HCT116 (cell line): Measurements from ENCODE around the gene CENPV. TPM values are rescaled to one million over a fixed set of nuclear protein-coding genes. Genes with fewer than 3 reads are reported as not detected.

Source experiments
- ATAC-seq: fragments of 200-7000 bp; cut with Tn5 transposase; 2 replicates; pipeline ENCODE4 v1.9.1; 2020; ENCODE audit warnings: mild to moderate bottlenecking, moderate library complexity
- BruUV-seq: library from RNA; stranded (reverse); fragments of 400-500 nt; replicated peaks from 2 replicates; lab custom pipeline; 2021; lab: Mats Ljungman, UMichigan
- CTCF ChIA-PET: fragments of 300-600 bp; sonication (Branson Sonifier 250); formaldehyde crosslinking; loops from one replicate; lab custom pipeline; 2021; ENCODE audit warnings: antibody characterized with exemption; lab: Charles Lee
- POLR2A ChIA-PET: fragments of 300-600, 350-600 bp; sonication (Branson Sonifier 250); formaldehyde crosslinking; loops from one replicate; lab custom pipeline; 2021; ENCODE audit warnings: antibody characterized with exemption; lab: Charles Lee
- RAD21 ChIA-PET, 2 experiments: fragments of 300-600 bp; sonication (Branson Sonifier 250); formaldehyde crosslinking; loops; one replicate each; lab custom pipeline; 2023; ENCODE audit warnings: low total read pairs in 2 of 2; ENCODE audit not compliant: uncharacterized antibody in 2 of 2, unreplicated experiment in 2 of 2, low non-redundant PET in 1 of 2; lab: Charles Lee
- DNase-seq: peaks from one replicate; pipeline ENCODE4 v3.0.0-alpha.2; 2010; ENCODE audit warnings: low read depth, low spot score
- H2AFZ ChIP-seq: fragments of 200-600 bp; shearing (Covaris generic), sonication (generic); 2 replicates; pipeline ENCODE4 v1.6.1; 2017; ENCODE audit warnings: low read depth, mixed run types, mixed read lengths, antibody characterized with exemption, low read length; ENCODE audit not compliant: poor library complexity, severe bottlenecking
- H3K27ac ChIP-seq: 2 replicates; pipeline ENCODE4 v1.5.1; 2012; ENCODE audit warnings: low read depth, low read length
- H3K27me3 ChIP-seq: fragments of 200-600 bp; sonication (generic); 2 replicates; pipeline ENCODE4 v1.6.1; 2016; ENCODE audit warnings: mixed run types, low read length, mixed read lengths; ENCODE audit not compliant: insufficient read depth
- H3K36me3 ChIP-seq, 2 experiments: fragments of 200-500 bp in 1 of 2; fragments of 200-600 bp in 1 of 2; sonication (Bioruptor generic) in 1 of 2; sonication (generic) in 1 of 2; 2 replicates each; pipeline versions ENCODE4 v1.5.1 to v1.6.1; 2014 to 2016; ENCODE audit warnings: low read length in 2 of 2, inconsistent platforms in 1 of 2, mixed read lengths in 1 of 2, mixed run types in 1 of 2; ENCODE audit not compliant: insufficient read depth in 2 of 2, control insufficient read depth in 1 of 2
- H3K4me1 ChIP-seq, 2 experiments: fragments of 200-600 bp in 1 of 2; sonication (generic) in 1 of 2; 2 replicates each; pipeline versions ENCODE4 v1.5.1 to v1.6.1; 2012 to 2017; ENCODE audit warnings: low read length in 2 of 2, inconsistent platforms in 1 of 2, mild to moderate bottlenecking in 1 of 2, mixed read lengths in 1 of 2, mixed run types in 1 of 2, moderate library complexity in 1 of 2; ENCODE audit not compliant: insufficient read depth in 2 of 2, control insufficient read depth in 1 of 2
- H3K4me2 ChIP-seq: fragments of 200-600 bp; sonication (generic); 2 replicates; pipeline ENCODE4 v1.6.1; 2017; ENCODE audit warnings: mixed run types, low read length, mixed read lengths
- H3K4me3 ChIP-seq, 2 experiments: fragments of 200-600 bp in 1 of 2; sonication (generic) in 1 of 2; replicated peaks in 1 of 2; 2 replicates each; pipeline ENCODE4 v1.5.1; 2011 to 2016; ENCODE audit warnings: low read length in 2 of 2, control low read depth in 1 of 2, low read depth in 1 of 2, mild to moderate bottlenecking in 1 of 2, mixed read lengths in 1 of 2, mixed run types in 1 of 2
- H3K79me2 ChIP-seq: fragments of 200-600 bp; sonication (generic); 2 replicates; pipeline ENCODE4 v1.6.1; 2017; ENCODE audit warnings: mild to moderate bottlenecking, mixed run types, low read length, moderate library complexity, mixed read lengths; ENCODE audit not compliant: insufficient read depth
- H3K9ac ChIP-seq: fragments of 200-600 bp; sonication (generic); 2 replicates; pipeline ENCODE4 v1.6.1; 2016; ENCODE audit warnings: low read length, mixed read lengths
- H3K9me2 ChIP-seq: fragments of 200-600 bp; sonication (generic), shearing (Covaris generic); 2 replicates; pipeline ENCODE4 v1.6.1; 2017; ENCODE audit warnings: mixed run types, mild to moderate bottlenecking, moderate library complexity; ENCODE audit not compliant: insufficient read depth
- H3K9me3 ChIP-seq, 2 experiments: fragments of 200-500 bp in 1 of 2; fragments of 200-600 bp in 1 of 2; sonication (Bioruptor generic) in 1 of 2; sonication (generic) in 1 of 2; 2 replicates each; pipeline ENCODE4 v1.6.1; 2014 to 2017; ENCODE audit warnings: low read length in 2 of 2, mixed read lengths in 2 of 2, inconsistent platforms in 1 of 2, low read depth in 1 of 2, mild to moderate bottlenecking in 1 of 2, mixed run types in 1 of 2, moderate library complexity in 1 of 2; ENCODE audit not compliant: control insufficient read depth in 1 of 2, insufficient read depth in 1 of 2
- H4K20me1 ChIP-seq: fragments of 200-600 bp; sonication (generic), shearing (Covaris generic); 2 replicates; pipeline ENCODE4 v1.6.1; 2017; ENCODE audit warnings: mixed run types, mild to moderate bottlenecking, moderate library complexity; ENCODE audit not compliant: insufficient read depth
- ATF3 ChIP-seq: IDR thresholded peaks from 2 replicates; pipeline ENCODE4 v1.6.1; 2012
- CBX3 ChIP-seq: IDR thresholded peaks from 2 replicates; pipeline ENCODE4 v1.6.1; 2012; ENCODE audit warnings: low read depth
- CTCF ChIP-seq, 3 experiments: fragments of 200-600 bp in 1 of 3; sonication (generic) in 1 of 3; IDR thresholded peaks in 2 of 3; conservative IDR thresholded peaks in 1 of 3; 2 replicates each; pipeline ENCODE4 v1.5.1; 2012 to 2017; ENCODE audit warnings: low read depth in 2 of 3, low read length in 2 of 3, antibody characterized with exemption in 1 of 3, borderline replicate concordance in 1 of 3, control low read depth in 1 of 3, mild to moderate bottlenecking in 1 of 3, mixed read lengths in 1 of 3, mixed run types in 1 of 3, moderate library complexity in 1 of 3; ENCODE audit not compliant: insufficient read depth in 1 of 3
- EGR1 ChIP-seq: IDR thresholded peaks from 2 replicates; pipeline ENCODE4 v1.6.1; 2012; ENCODE audit warnings: low read depth
- ELF1 ChIP-seq: IDR thresholded peaks from 2 replicates; pipeline ENCODE4 v1.6.1; 2012; ENCODE audit warnings: low read depth, borderline replicate concordance
- EZH2 ChIP-seq: fragments of 200-600 bp; sonication (generic); IDR thresholded peaks from 2 replicates; pipeline ENCODE4 v1.6.1; 2017; ENCODE audit warnings: antibody characterized with exemption, mixed run types
- MAX ChIP-seq: IDR thresholded peaks from 2 replicates; pipeline ENCODE4 v1.6.1; 2012
- POLR2AphosphoS5 ChIP-seq: IDR thresholded peaks from 2 replicates; pipeline ENCODE4 v1.6.1; 2011; ENCODE audit warnings: mild to moderate bottlenecking, low read depth, low read length, moderate library complexity
- SIN3A ChIP-seq: IDR thresholded peaks from 2 replicates; pipeline ENCODE4 v1.6.1; 2012; ENCODE audit warnings: low read depth
- SRF ChIP-seq: IDR thresholded peaks from 2 replicates; pipeline ENCODE4 v1.6.1; 2012; ENCODE audit warnings: low read depth
- intact Hi-C: fragments of 100-400 bp; cut with micrococcal nuclease; formaldehyde crosslinking; loops from 2 replicates; pipeline ENCODE4 v1.10.0; 2022
- total RNA-seq: library from RNA; stranded (reverse); gene quantifications from one replicate; pipeline ENCODE4 v1.2.1, GENCODE V29; 2021; ENCODE audit not compliant: unreplicated experiment
- TF ChIP-seq, protein P1 (sequence below): IDR thresholded peaks from 2 replicates; pipeline ENCODE4 v1.6.1; 2012; ENCODE audit warnings: low read depth

Gene CENPV
- total RNA-seq, 1 experiment from 2014 or later: 84.7 TPM

DNA sequence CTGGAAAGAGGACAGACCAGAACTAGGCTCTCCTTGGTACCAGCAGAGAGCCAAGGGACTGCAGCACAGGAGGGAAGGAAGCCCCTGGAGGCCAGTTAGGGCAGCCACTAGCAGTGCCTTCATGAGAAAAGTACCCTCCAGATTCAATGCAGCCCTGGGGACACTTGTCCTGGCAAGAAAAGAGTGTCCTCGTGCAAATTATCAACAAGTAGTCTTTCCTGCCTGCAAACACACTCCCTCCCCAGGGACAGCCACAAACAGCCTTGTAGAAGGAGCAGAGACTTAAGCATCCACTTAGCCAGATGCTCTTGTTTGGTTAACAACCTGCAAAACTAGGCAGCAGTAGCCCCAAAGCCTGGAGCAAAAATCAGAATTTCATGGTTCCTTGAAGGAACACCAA is 24.3 kb downstream of the CENPV start:
- peak overlapping the region in 1 of 2 experiments; percentile 21; a peak in 1 of 4 replicates for H3K4me3 ChIP-seq

GRCh38 chr17:16327018-16327417 is 26.3 kb downstream of the CENPV start:
- H3K27me3 ChIP-seq: no peaks in the 10 kb centered on the region
- CTCF ChIA-PET: no interaction called here
- H3K27ac ChIP-seq: no peak overlapping the region
- H3K9me2 ChIP-seq: no peaks in the 10 kb centered on the region
- no peak overlapping the region for H2AFZ ChIP-seq
- no peaks in the 10 kb centered on the region for H4K20me1 ChIP-seq
- ATAC-seq (no peak), DNase-seq (no peak)
- no peak overlapping the region for H3K9ac ChIP-seq
- no peaks in the 10 kb centered on the region for H3K9me3 ChIP-seq
- RAD21 ChIA-PET: no interaction called here
- H3K79me2 ChIP-seq: no peaks in the 10 kb centered on the region
- H3K4me2 ChIP-seq: no peak overlapping the region
- POLR2A ChIA-PET: interaction anchor here (1.1 kb wide), 1 partner anchor 17 kb away, joined by 4 read pairs; no protein-coding TSS in a partner anchor
- no TSS peak for BruUV-seq
- intact Hi-C loops: no loop called here
- peaks cover 0 to 9% of the 10 kb centered on the region in 2 experiments; a peak in 2 of 4 replicates for H3K36me3 ChIP-seq
- peaks cover 16 to 19% of the 10 kb centered on the region in 2 experiments for H3K4me1 ChIP-seq
- no peak overlapping the region for H3K4me3 ChIP-seq
- TF ChIP-seq EZH2 (no peak), ELF1 (no peak), POLR2AphosphoS5 (no peak), SIN3A (no peak), EGR1 (no peak), SRF (no peak), ATF3 (no peak), CBX3 (no peak), MAX (no peak)
- TF ChIP-seq, protein P1, sequence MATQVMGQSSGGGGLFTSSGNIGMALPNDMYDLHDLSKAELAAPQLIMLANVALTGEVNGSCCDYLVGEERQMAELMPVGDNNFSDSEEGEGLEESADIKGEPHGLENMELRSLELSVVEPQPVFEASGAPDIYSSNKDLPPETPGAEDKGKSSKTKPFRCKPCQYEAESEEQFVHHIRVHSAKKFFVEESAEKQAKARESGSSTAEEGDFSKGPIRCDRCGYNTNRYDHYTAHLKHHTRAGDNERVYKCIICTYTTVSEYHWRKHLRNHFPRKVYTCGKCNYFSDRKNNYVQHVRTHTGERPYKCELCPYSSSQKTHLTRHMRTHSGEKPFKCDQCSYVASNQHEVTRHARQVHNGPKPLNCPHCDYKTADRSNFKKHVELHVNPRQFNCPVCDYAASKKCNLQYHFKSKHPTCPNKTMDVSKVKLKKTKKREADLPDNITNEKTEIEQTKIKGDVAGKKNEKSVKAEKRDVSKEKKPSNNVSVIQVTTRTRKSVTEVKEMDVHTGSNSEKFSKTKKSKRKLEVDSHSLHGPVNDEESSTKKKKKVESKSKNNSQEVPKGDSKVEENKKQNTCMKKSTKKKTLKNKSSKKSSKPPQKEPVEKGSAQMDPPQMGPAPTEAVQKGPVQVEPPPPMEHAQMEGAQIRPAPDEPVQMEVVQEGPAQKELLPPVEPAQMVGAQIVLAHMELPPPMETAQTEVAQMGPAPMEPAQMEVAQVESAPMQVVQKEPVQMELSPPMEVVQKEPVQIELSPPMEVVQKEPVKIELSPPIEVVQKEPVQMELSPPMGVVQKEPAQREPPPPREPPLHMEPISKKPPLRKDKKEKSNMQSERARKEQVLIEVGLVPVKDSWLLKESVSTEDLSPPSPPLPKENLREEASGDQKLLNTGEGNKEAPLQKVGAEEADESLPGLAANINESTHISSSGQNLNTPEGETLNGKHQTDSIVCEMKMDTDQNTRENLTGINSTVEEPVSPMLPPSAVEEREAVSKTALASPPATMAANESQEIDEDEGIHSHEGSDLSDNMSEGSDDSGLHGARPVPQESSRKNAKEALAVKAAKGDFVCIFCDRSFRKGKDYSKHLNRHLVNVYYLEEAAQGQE: no peak

More for the DNA sequence above, 24.3 kb downstream of the CENPV start:
- peaks cover 28 to 35% of the 10 kb centered on the region in 2 experiments for H3K4me1 ChIP-seq
- H3K4me2 ChIP-seq: peak overlapping the region; percentile 71
- H2AFZ ChIP-seq: no peak overlapping the region
- ATAC-seq (peak; percentile 63), DNase-seq (no peak)
- H3K9me2 ChIP-seq: no peaks in the 10 kb centered on the region
- H3K9ac ChIP-seq: 0 out of 2 replicates have a peak overlapping the region, but pooled peaks have one; percentile 17
- H3K36me3 ChIP-seq: peaks cover 0 to 9% of the 10 kb centered on the region in 2 experiments; a peak in 2 of 4 replicates
- peak in 2 of 3 experiments; percentile 30 to 41; a peak in 3 of 6 replicates for TF ChIP-seq CTCF (IDR thresholded peaks at IDR 0.05 in 2 of 3, conservative IDR thresholded peaks at IDR 0.05 in 1 of 3; ENCODE audit: borderline replicate concordance in 1 of 3, insufficient read depth in 1 of 3, low read depth in 2 of 3, low read length in 2 of 3)
- no peak for TF ChIP-seq CBX3
- TF ChIP-seq, all 23 proteins: peak for 1
- ChIA-PET POLR2A (no interaction called here), RAD21 (no interaction called here), CTCF (no interaction called here)
- Histone ChIP-seq H3K27me3 (no peaks in the 10 kb centered on the region), H4K20me1 (no peaks in the 10 kb centered on the region), H3K79me2 (no peaks in the 10 kb centered on the region), H3K9me3 (no peaks in the 10 kb centered on the region), H3K27ac (peak overlapping the region; percentile 55; the same call in 1 of the 2 replicates)
- intact Hi-C loops: no loop called here
- no TSS peak for BruUV-seq
